GM21367 (cell line): Measurements from ENCODE around the gene COX7A2L.
"Not testable (repeated sequence)": the region's sequence is repeated elsewhere in the genome, so short reads cannot be mapped to it uniquely, and the experiment has no call there.

Experiments
- ATAC-seq: cut with Tn5 transposase; IDR thresholded peaks from one replicate; pipeline ENCODE4 v1.9.1; 2021; ENCODE audit not compliant: unreplicated experiment

Gene COX7A2L

GRCh38 chr2:42368817-42369531 lies 8.0 kb upstream of the COX7A2L start:
- no peak for ATAC-seq

GRCh38 chr2:42367835-42368234 lies 6.8 kb upstream of the COX7A2L start:
- ATAC-seq = no peak

- ATAC-seq = no peak
Measured at GRCh38 chr2:42366411-42366810, 5.4 kb upstream of the COX7A2L start.

- no peak for ATAC-seq
Measured at GRCh38 chr2:42364658-42365057, 3.6 kb upstream of the COX7A2L start.

- ATAC-seq = no peak
Measured at GRCh38 chr2:42363413-42363812, 2.4 kb upstream of the COX7A2L start.

- ATAC-seq = no peak
Measured at GRCh38 chr2:42361728-42362283, 789 bp upstream of the COX7A2L start.

GRCh38 chr2:42360493-42360889 lies 526 bp downstream of the COX7A2L start:
- no peak for ATAC-seq

GRCh38 chr2:42359965-42360483 lies 993 bp downstream of the COX7A2L start:
- no peak for ATAC-seq

GRCh38 chr2:42359304-42359964 lies 1.6 kb downstream of the COX7A2L start:
- peak; percentile 24 for ATAC-seq

GRCh38 chr2:42353792-42354429 lies 7.1 kb downstream of the COX7A2L start:
- ATAC-seq = no peak

- no peak for ATAC-seq
Measured at GRCh38 chr2:42351864-42352263, 9.2 kb downstream of the COX7A2L start.

GRCh38 chr2:42350434-42351063 lies 10.5 kb downstream of the COX7A2L start:
- ATAC-seq = no peak

GRCh38 chr2:42348113-42348805 lies 12.8 kb downstream of the COX7A2L start:
- ATAC-seq = no peak

- ATAC-seq = not testable (repeated sequence)
Measured at GRCh38 chr2:42347518-42347917, 13.5 kb downstream of the COX7A2L start.

- ATAC-seq = not testable (repeated sequence)
Measured at GRCh38 chr2:42346856-42347255, 14.2 kb downstream of the COX7A2L start.

- ATAC-seq = no peak
Measured at GRCh38 chr2:42345986-42346385, 15.0 kb downstream of the COX7A2L start.

GRCh38 chr2:42342795-42343241 lies 18.2 kb downstream of the COX7A2L start:
- ATAC-seq = no peak

- no peak for ATAC-seq
Measured at GRCh38 chr2:42342061-42342794, 18.8 kb downstream of the COX7A2L start.

GRCh38 chr2:42340938-42341636 lies 19.9 kb downstream of the COX7A2L start:
- ATAC-seq = no peak
